SU-DHL-6 (cell line): ENCODE data around the gene ATF7.
"Not testable (repeated sequence)": the region's sequence is repeated elsewhere in the genome, so short reads cannot be mapped to it uniquely, and the experiment has no call there.

ENCODE experiments used
- CTCF ChIP-seq: fragments of 200-600 bp; sonication (generic); IDR thresholded peaks from one replicate; pipeline ENCODE4 v1.5.1; 2017; ENCODE audit warnings: antibody characterized with exemption, mild to moderate bottlenecking, low read length, moderate library complexity; ENCODE audit not compliant: insufficient read depth, poor library complexity, severe bottlenecking
- EZH2phosphoT487 ChIP-seq: fragments of 200-600 bp; sonication (generic), shearing (Covaris generic); conservative IDR thresholded peaks from 2 replicates; pipeline ENCODE4 v1.6.1; 2018; ENCODE audit warnings: mild to moderate bottlenecking, antibody characterized with exemption, low read length, moderate library complexity, mixed read lengths

- not testable (repeated sequence) for TF ChIP-seq CTCF, EZH2phosphoT487
Observed at GRCh38 chr12:53565376-53565775, 60.8 kb downstream of the ATF7 start.
